Inflammatory macrophage treated with lipopolysaccharide for 4 hours (primary cell): ENCODE data around the gene SLC5A9.

Source experiments
- DNase-seq: peaks from one replicate; pipeline ENCODE4 v3.0.0-alpha.2; 2020

SLC5A9 gene

GRCh38 chr1:48214820-48215219, 7.7 kb upstream of the SLC5A9 start:
- no peak for DNase-seq

- DNase-seq = no peak
Measured at GRCh38 chr1:48215222-48215621, 7.3 kb upstream of the SLC5A9 start.

GRCh38 chr1:48215889-48216288, 6.6 kb upstream of the SLC5A9 start:
- DNase-seq = no peak

- DNase-seq = no peak
Measured at GRCh38 chr1:48216313-48216712, 6.2 kb upstream of the SLC5A9 start.

- no peak for DNase-seq
Measured at GRCh38 chr1:48216941-48217340, 5.6 kb upstream of the SLC5A9 start.

GRCh38 chr1:48217856-48218255, 4.7 kb upstream of the SLC5A9 start:
- no peak for DNase-seq

GRCh38 chr1:48219803-48220202, 2.7 kb upstream of the SLC5A9 start:
- no peak for DNase-seq

GRCh38 chr1:48221122-48221521, 1.4 kb upstream of the SLC5A9 start:
- no peak for DNase-seq

GRCh38 chr1:48221657-48222056, 859 bp upstream of the SLC5A9 start:
- no peak for DNase-seq

- DNase-seq = no peak
Measured at GRCh38 chr1:48223366-48224240, 1.1 kb downstream of the SLC5A9 start.

- no peak for DNase-seq
Measured at GRCh38 chr1:48224791-48225190, 2.3 kb downstream of the SLC5A9 start.

- DNase-seq = no peak
Measured at GRCh38 chr1:48225579-48225978, 3.1 kb downstream of the SLC5A9 start.

GRCh38 chr1:48227165-48228013, 4.9 kb downstream of the SLC5A9 start:
- DNase-seq = peak; percentile 33

GRCh38 chr1:48228156-48228555, 5.6 kb downstream of the SLC5A9 start:
- DNase-seq = no peak

GRCh38 chr1:48229317-48229716, 6.8 kb downstream of the SLC5A9 start:
- DNase-seq = peak; percentile 36

- no peak for DNase-seq
Measured at GRCh38 chr1:48230236-48230635, 7.7 kb downstream of the SLC5A9 start.

- no peak for DNase-seq
Measured at GRCh38 chr1:48232722-48233121, 10.2 kb downstream of the SLC5A9 start.

- DNase-seq = no peak
Measured at GRCh38 chr1:48233666-48234485, 11.4 kb downstream of the SLC5A9 start.

- no peak for DNase-seq
Measured at GRCh38 chr1:48235652-48236051, 13.1 kb downstream of the SLC5A9 start.

- peak; percentile 35 for DNase-seq
Measured at GRCh38 chr1:48236716-48237470, 14.4 kb downstream of the SLC5A9 start.

- DNase-seq = no peak
Measured at GRCh38 chr1:48242141-48242736, 19.7 kb downstream of the SLC5A9 start.

- peak; percentile 91 for DNase-seq
Measured at GRCh38 chr1:48245106-48245505, 22.6 kb downstream of the SLC5A9 start.
